HL-60 (cell line): ENCODE data around the gene ZBTB7C.

ENCODE experiments used
- CTCF ChIP-seq: IDR thresholded peaks from one replicate; pipeline ENCODE4 v1.5.1; 2011; ENCODE audit warnings: low read length, control low read depth, inconsistent platforms; ENCODE audit not compliant: insufficient read depth
- POLR2AphosphoS5 ChIP-seq: IDR thresholded peaks from 2 replicates; pipeline ENCODE4 v1.6.1; 2012; ENCODE audit warnings: low read depth

GRCh38 chr18:48413342-48413741, 4.2 kb upstream of the ZBTB7C start:
- TF ChIP-seq CTCF (no peak), POLR2AphosphoS5 (no peak)
